ENCODE measurements around the gene MAGEB3. TPM values are rescaled to one million over a fixed set of nuclear protein-coding genes. Genes with fewer than 3 reads are reported as not detected.

MAGEB3 gene
- total and polyA plus RNA-seq, 11 donors = not detected

- Histone ChIP-seq H3K27ac (no peak overlapping the region), H3K4me1 (no peaks in the 10 kb centered on the region), H3K9me3 (no peaks in the 10 kb centered on the region), H3K27me3 (peaks cover 0 to 7% (median 0%) of the 10 kb centered on the region in 9 donors), H3K4me3 (no peak overlapping the region), H3K36me3 (no peaks in the 10 kb centered on the region)
- WGBS, 4 donors = 3 to 22% (median 11%) methylated on average over 1 of the region's 1 CpG
- DNase-seq (no peak), ATAC-seq (no peak)
- TF ChIP-seq CTCF (IDR thresholded peaks at IDR 0.05) (no peak), POLR2A (IDR thresholded peaks at IDR 0.05) (no peak)
- intact Hi-C loops (cut with DNase I) = no loop called here
Measured at GRCh38 chrX:30196322-30196721, 34.1 kb upstream of the MAGEB3 start.

GRCh38 chrX:30212172-30212571, 18.3 kb upstream of the MAGEB3 start:
- Histone ChIP-seq H3K4me3 (no peak overlapping the region), H3K9me3 (no peaks in the 10 kb centered on the region), H3K27me3 (peaks cover 0 to 3% (median 0%) of the 10 kb centered on the region in 9 donors), H3K4me1 (no peaks in the 10 kb centered on the region), H3K27ac (no peak overlapping the region), H3K36me3 (no peaks in the 10 kb centered on the region)
- DNase-seq (no peak), ATAC-seq (no peak)
- intact Hi-C loops (cut with DNase I) = no loop called here
- TF ChIP-seq CTCF (IDR thresholded peaks at IDR 0.05) (no peak), POLR2A (IDR thresholded peaks at IDR 0.05) (no peak)
- 69 to 78% (median 76%) methylated on average over 2 of the region's 2 CpGs for WGBS, 4 donors

GRCh38 chrX:30215357-30215843, 15.1 kb upstream of the MAGEB3 start, which contains the start of gene MAGEB2:
MAGEB2 (plus strand) TSS chrX:30215563; CDS start chrX:30218581, 3,018 bp downstream.
- peaks cover 0 to 3% (median 0%) of the 10 kb centered on the region in 9 donors for H3K27me3 ChIP-seq
- H3K27ac ChIP-seq = no peak within 1 kb of the TSS
- H3K4me3 ChIP-seq = no peak within 1 kb of the TSS
- no peaks in the 10 kb centered on the region for H3K4me1 ChIP-seq
- no peaks in the 10 kb centered on the region for H3K36me3 ChIP-seq
- no peak for ATAC-seq
- intact Hi-C loops (cut with DNase I) = no loop called here
- TF ChIP-seq POLR2A (IDR thresholded peaks at IDR 0.05) = no peak
- no peak for TF ChIP-seq CTCF (IDR thresholded peaks at IDR 0.05)
- 77 to 94% (median 89%) methylated on average over 23 to 29 of the region's 29 CpGs for WGBS, 4 donors
- DNase-seq = no peak
- H3K9me3 ChIP-seq = no peaks in the 10 kb centered on the region

GRCh38 chrX:30217465-30217864, 13.0 kb upstream of the MAGEB3 start:
- H3K4me1 ChIP-seq = no peaks in the 10 kb centered on the region
- no peak for ATAC-seq
- intact Hi-C loops (cut with DNase I) = no loop called here
- no peak for DNase-seq
- no peaks in the 10 kb centered on the region for H3K9me3 ChIP-seq
- WGBS, 4 donors = 38 to 67% (median 62%) methylated on average over 1 of the region's 1 CpG
- no peak overlapping the region for H3K27ac ChIP-seq
- H3K4me3 ChIP-seq = no peak overlapping the region
- no peaks in the 10 kb centered on the region for H3K36me3 ChIP-seq
- peaks cover 0 to 3% (median 0%) of the 10 kb centered on the region in 9 donors for H3K27me3 ChIP-seq
- TF ChIP-seq CTCF (IDR thresholded peaks at IDR 0.05) (no peak), POLR2A (IDR thresholded peaks at IDR 0.05) (no peak)

Data from heart left ventricle (tissue), 16 donors.